MM.1S (cell line): ENCODE data around the gene ITPKA.

Source experiments
- DNase-seq: peaks from one replicate; pipeline ENCODE4 v3.0.0-alpha.2; 2015
- H2AFZ ChIP-seq: fragments of 300-600 bp; sonication (generic); 2 replicates; pipeline ENCODE4 v1.6.0; 2016; ENCODE audit warnings: antibody characterized with exemption, low read length
- H3F3A ChIP-seq: fragments of 300-600 bp; sonication (generic); 2 replicates; pipeline ENCODE4 v1.6.1; 2016; ENCODE audit warnings: mild to moderate bottlenecking, antibody characterized with exemption, low read length, moderate library complexity, mixed read lengths; ENCODE audit not compliant: insufficient read depth
- H3K27ac ChIP-seq: fragments of 300-600 bp; sonication (generic); 2 replicates; pipeline ENCODE4 v1.5.1; 2016; ENCODE audit warnings: mild to moderate bottlenecking, low read length
- H3K27me3 ChIP-seq: fragments of 300-600 bp; sonication (generic); replicated peaks from 2 replicates; pipeline ENCODE4 v1.6.0; 2016; ENCODE audit warnings: low read length; ENCODE audit not compliant: insufficient read depth
- H3K36me3 ChIP-seq: fragments of 300-600 bp; sonication (generic); replicated peaks from 2 replicates; pipeline ENCODE4 v1.6.1; 2016; ENCODE audit warnings: mild to moderate bottlenecking, low read length, mixed read lengths; ENCODE audit not compliant: insufficient read depth
- H3K4me1 ChIP-seq: fragments of 300-600 bp; sonication (generic); 2 replicates; pipeline ENCODE4 v1.6.1; 2016; ENCODE audit warnings: low read length, mixed read lengths
- H3K4me2 ChIP-seq: fragments of 300-600 bp; sonication (generic); 2 replicates; pipeline ENCODE4 v1.6.0; 2016; ENCODE audit warnings: low read depth, low read length
- H3K4me3 ChIP-seq: fragments of 300-600 bp; sonication (generic); 2 replicates; pipeline ENCODE4 v1.5.1; 2016; ENCODE audit warnings: low read length, mixed read lengths
- H3K79me2 ChIP-seq: fragments of 300-600 bp; sonication (generic); 2 replicates; pipeline ENCODE4 v1.6.1; 2016; ENCODE audit warnings: mixed run types, low read length, mixed read lengths
- H3K9ac ChIP-seq: fragments of 300-600 bp; sonication (generic); 2 replicates; pipeline ENCODE4 v1.6.1; 2016; ENCODE audit warnings: low read length, mixed read lengths
- H3K9me2 ChIP-seq: fragments of 300-600 bp; sonication (generic); replicated peaks from 2 replicates; pipeline ENCODE4 v1.6.1; 2016; ENCODE audit warnings: mild to moderate bottlenecking, low read length, mixed read lengths; ENCODE audit not compliant: insufficient read depth
- H3K9me3 ChIP-seq: fragments of 300-600 bp; sonication (generic); replicated peaks from 2 replicates; pipeline ENCODE4 v1.6.1; 2016; ENCODE audit warnings: mild to moderate bottlenecking, low read length, mixed read lengths; ENCODE audit not compliant: insufficient read depth
- H4K20me1 ChIP-seq: fragments of 300-600 bp; sonication (generic); 2 replicates; pipeline ENCODE4 v1.6.1; 2016; ENCODE audit warnings: mild to moderate bottlenecking, low read length, moderate library complexity, mixed read lengths; ENCODE audit not compliant: insufficient read depth
- CTCF ChIP-seq: fragments of 300-600 bp; sonication (generic); IDR thresholded peaks from 2 replicates; pipeline ENCODE4 v1.5.1; 2016; ENCODE audit warnings: antibody characterized with exemption, low read length, mixed read lengths
- EZH2 ChIP-seq: fragments of 300-600 bp; sonication (generic); optimal IDR thresholded peaks from 2 replicates; pipeline ENCODE3; 2017; ENCODE audit warnings: low read depth, mild to moderate bottlenecking, antibody characterized with exemption, low read length, mixed read lengths
- EZH2phosphoT487 ChIP-seq: fragments of 300-600 bp; sonication (generic); IDR thresholded peaks from 2 replicates; pipeline ENCODE4 v1.6.1; 2018; ENCODE audit warnings: antibody characterized with exemption, low read length

ITPKA gene

GRCh38 chr15:41520636-41521035, 27.0 kb downstream of the ITPKA start:
- Histone ChIP-seq H3K27ac (no peak overlapping the region), H3K9me2 (no peaks in the 10 kb centered on the region), H3K36me3 (no peaks in the 10 kb centered on the region), H3K4me3 (no peak overlapping the region), H3K9ac (no peak overlapping the region), H3K27me3 (no peaks in the 10 kb centered on the region), H2AFZ (no peak overlapping the region), H3K4me2 (no peak overlapping the region), H3K79me2 (no peaks in the 10 kb centered on the region), H3K9me3 (no peaks in the 10 kb centered on the region), H4K20me1 (no peaks in the 10 kb centered on the region), H3F3A (no peaks in the 10 kb centered on the region), H3K4me1 (no peaks in the 10 kb centered on the region)
- no peak for TF ChIP-seq CTCF
- no peak for TF ChIP-seq EZH2phosphoT487
- no peak for TF ChIP-seq EZH2
- DNase-seq, result no peak

- no peaks in the 10 kb centered on the region for H3K4me1 ChIP-seq
- no peak overlapping the region for H3K4me2 ChIP-seq
- no peaks in the 10 kb centered on the region for H3K79me2 ChIP-seq
- H3K9ac ChIP-seq, result no peak overlapping the region
- no peaks in the 10 kb centered on the region for H3K27me3 ChIP-seq
- no peaks in the 10 kb centered on the region for H4K20me1 ChIP-seq
- no peaks in the 10 kb centered on the region for H3F3A ChIP-seq
- no peak overlapping the region for H3K27ac ChIP-seq
- no peak for DNase-seq
- H3K9me3 ChIP-seq, result no peaks in the 10 kb centered on the region
- no peaks in the 10 kb centered on the region for H3K9me2 ChIP-seq
- no peak overlapping the region for H2AFZ ChIP-seq
- no peaks in the 10 kb centered on the region for H3K36me3 ChIP-seq
- TF ChIP-seq EZH2 (no peak), CTCF (no peak), EZH2phosphoT487 (no peak)
- H3K4me3 ChIP-seq, result no peak overlapping the region
Observed at GRCh38 chr15:41521614-41522013, 27.9 kb downstream of the ITPKA start.

GRCh38 chr15:41523097-41523496, 29.4 kb downstream of the ITPKA start:
- Histone ChIP-seq H3K9me3 (no peaks in the 10 kb centered on the region), H3K4me3 (no peak overlapping the region), H3F3A (no peaks in the 10 kb centered on the region), H3K9me2 (no peaks in the 10 kb centered on the region), H3K4me2 (no peak overlapping the region), H4K20me1 (no peaks in the 10 kb centered on the region), H3K79me2 (no peaks in the 10 kb centered on the region), H2AFZ (no peak overlapping the region), H3K36me3 (no peaks in the 10 kb centered on the region), H3K27ac (no peak overlapping the region), H3K9ac (no peak overlapping the region), H3K27me3 (no peaks in the 10 kb centered on the region), H3K4me1 (no peaks in the 10 kb centered on the region)
- DNase-seq, result no peak
- TF ChIP-seq CTCF, result no peak
- TF ChIP-seq EZH2, result no peak
- TF ChIP-seq EZH2phosphoT487, result no peak
